Stimulated activated naive CD8-positive, alpha-beta T cell treated with anti-CD3 and anti-CD28 coated beads, Interleukin-15, Interleukin-2, amounts not matched to agents 100 ng/mL and 50 ng/mL, for 24 hours (primary cell): ENCODE results near the gene NTSR2.

Experiments used
- H3K27ac Mint-ChIP-seq: one replicate; pipeline ENCODE4 v1.8.0; 2021; ENCODE audit warnings: mild to moderate bottlenecking, mixed read lengths
- H3K27me3 Mint-ChIP-seq: one replicate; pipeline ENCODE4 v1.8.0; 2021; ENCODE audit warnings: mixed read lengths
- H3K36me3 Mint-ChIP-seq: one replicate; pipeline ENCODE4 v1.8.0; 2021; ENCODE audit warnings: low read depth, mixed read lengths
- H3K4me1 Mint-ChIP-seq: one replicate; pipeline ENCODE4 v1.8.0; 2021; ENCODE audit warnings: low read depth, mixed read lengths
- H3K4me3 Mint-ChIP-seq: one replicate; pipeline ENCODE4 v1.8.0; 2021; ENCODE audit warnings: mild to moderate bottlenecking, mixed read lengths
- H3K9me3 Mint-ChIP-seq: one replicate; pipeline ENCODE4 v1.8.0; 2021; ENCODE audit warnings: mixed read lengths

NTSR2 gene

GRCh38 chr2:11659115-11659475 lies 10.9 kb downstream of the NTSR2 start:
- Mint-ChIP-seq H3K27me3 (peaks cover 13% of the 10 kb centered on the region), H3K36me3 (peaks cover 4% of the 10 kb centered on the region), H3K4me3 (no peak overlapping the region), H3K9me3 (peaks cover 4% of the 10 kb centered on the region), H3K4me1 (no peaks in the 10 kb centered on the region), H3K27ac (no peak overlapping the region)

GRCh38 chr2:11658208-11659114 lies 11.5 kb downstream of the NTSR2 start:
- Mint-ChIP-seq H3K27ac (no peak overlapping the region), H3K27me3 (peaks cover 13% of the 10 kb centered on the region), H3K4me3 (no peak overlapping the region), H3K9me3 (peaks cover 4% of the 10 kb centered on the region), H3K36me3 (peaks cover 4% of the 10 kb centered on the region), H3K4me1 (no peaks in the 10 kb centered on the region)

- peaks cover 13% of the 10 kb centered on the region for H3K27me3 Mint-ChIP-seq
- H3K9me3 Mint-ChIP-seq, result peaks cover 4% of the 10 kb centered on the region
Measured at GRCh38 chr2:11657646-11658045, 12.3 kb downstream of the NTSR2 start.

DNA sequence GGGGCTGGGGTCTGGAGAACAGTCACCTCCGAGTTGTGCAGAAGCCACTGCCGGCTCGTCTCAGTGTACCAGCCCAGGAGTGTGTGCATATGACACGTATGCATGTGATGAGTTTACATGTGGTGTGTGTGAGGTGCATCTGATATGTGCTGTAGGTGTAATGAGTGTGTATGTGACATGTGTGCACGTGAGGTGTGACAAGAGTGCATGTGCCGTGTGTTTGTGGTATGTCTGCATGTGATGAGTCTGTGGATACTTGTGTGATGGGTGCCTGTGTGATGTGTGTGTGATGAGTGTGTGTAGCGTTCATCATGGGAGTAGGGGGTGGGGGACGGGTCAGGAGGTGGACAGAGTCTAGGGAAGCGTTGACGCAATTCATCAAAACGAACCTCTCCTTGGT lies 12.8 kb downstream of the NTSR2 start:
- Mint-ChIP-seq H3K36me3 (peaks cover 3% of the 10 kb centered on the region), H3K9me3 (peaks cover 3% of the 10 kb centered on the region), H3K4me3 (no peak overlapping the region), H3K4me1 (peaks cover 2% of the 10 kb centered on the region), H3K27me3 (peaks cover 12% of the 10 kb centered on the region), H3K27ac (no peak overlapping the region)

More at GRCh38 chr2:11657646-11658045, 12.3 kb downstream of the NTSR2 start:
- Mint-ChIP-seq H3K36me3 (peaks cover 4% of the 10 kb centered on the region), H3K27ac (no peak overlapping the region), H3K4me1 (no peaks in the 10 kb centered on the region), H3K4me3 (no peak overlapping the region)

GRCh38 chr2:11656671-11657101 lies 13.3 kb downstream of the NTSR2 start:
- Mint-ChIP-seq H3K9me3 (no peaks in the 10 kb centered on the region), H3K4me1 (peaks cover 5% of the 10 kb centered on the region), H3K27ac (no peak overlapping the region), H3K36me3 (no peaks in the 10 kb centered on the region), H3K27me3 (peaks cover 9% of the 10 kb centered on the region), H3K4me3 (no peak overlapping the region)

- H3K36me3 Mint-ChIP-seq, result no peaks in the 10 kb centered on the region
- peaks cover 5% of the 10 kb centered on the region for H3K4me1 Mint-ChIP-seq
- H3K4me3 Mint-ChIP-seq, result no peak overlapping the region
- H3K27ac Mint-ChIP-seq, result no peak overlapping the region
- no peaks in the 10 kb centered on the region for H3K9me3 Mint-ChIP-seq
- peaks cover 7% of the 10 kb centered on the region for H3K27me3 Mint-ChIP-seq
Measured at GRCh38 chr2:11656252-11656651, 13.7 kb downstream of the NTSR2 start.

- Mint-ChIP-seq H3K4me1 (peaks cover 5% of the 10 kb centered on the region), H3K9me3 (no peaks in the 10 kb centered on the region), H3K4me3 (no peak overlapping the region), H3K27me3 (no peaks in the 10 kb centered on the region), H3K27ac (no peak overlapping the region), H3K36me3 (no peaks in the 10 kb centered on the region)
Measured at GRCh38 chr2:11655495-11655894, 14.5 kb downstream of the NTSR2 start.

GRCh38 chr2:11652553-11652952 lies 17.4 kb downstream of the NTSR2 start:
- H3K36me3 Mint-ChIP-seq, result no peaks in the 10 kb centered on the region
- H3K27ac Mint-ChIP-seq, result no peak overlapping the region
- H3K27me3 Mint-ChIP-seq, result peaks cover 15% of the 10 kb centered on the region
- H3K9me3 Mint-ChIP-seq, result no peaks in the 10 kb centered on the region
- no peak overlapping the region for H3K4me3 Mint-ChIP-seq
- H3K4me1 Mint-ChIP-seq, result peaks cover 5% of the 10 kb centered on the region

GRCh38 chr2:11651856-11652548 lies 18.0 kb downstream of the NTSR2 start:
- H3K27me3 Mint-ChIP-seq, result peaks cover 15% of the 10 kb centered on the region
- no peak overlapping the region for H3K27ac Mint-ChIP-seq
- H3K4me1 Mint-ChIP-seq, result peaks cover 5% of the 10 kb centered on the region
- no peak overlapping the region for H3K4me3 Mint-ChIP-seq
- H3K9me3 Mint-ChIP-seq, result no peaks in the 10 kb centered on the region
- H3K36me3 Mint-ChIP-seq, result no peaks in the 10 kb centered on the region

DNA sequence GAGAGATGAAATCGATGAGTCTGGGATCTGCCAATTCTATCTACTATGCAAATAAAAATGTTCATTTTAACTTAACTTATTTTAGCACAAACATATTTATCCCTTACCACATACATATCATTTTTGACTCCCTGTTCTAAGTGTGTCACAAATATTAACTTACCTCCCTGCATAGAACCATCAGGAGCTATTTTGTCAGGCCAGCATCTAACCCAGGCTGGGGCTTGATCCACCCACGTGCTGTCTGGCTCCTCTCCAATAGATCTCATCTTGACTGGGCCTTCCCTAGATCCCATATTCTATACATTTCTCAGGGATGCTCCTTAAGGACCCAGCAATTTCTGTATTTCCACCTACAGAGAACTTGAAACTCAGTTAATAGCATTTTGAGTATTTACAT lies 20.9 kb downstream of the NTSR2 start:
- Mint-ChIP-seq H3K4me1 (peaks cover 5% of the 10 kb centered on the region), H3K9me3 (no peaks in the 10 kb centered on the region), H3K36me3 (no peaks in the 10 kb centered on the region), H3K27me3 (peaks cover 15% of the 10 kb centered on the region), H3K4me3 (no peak overlapping the region), H3K27ac (no peak overlapping the region)

GRCh38 chr2:11647834-11648600 lies 22.0 kb downstream of the NTSR2 start:
- Mint-ChIP-seq H3K4me1 (peaks cover 5% of the 10 kb centered on the region), H3K27me3 (peaks cover 15% of the 10 kb centered on the region), H3K9me3 (no peaks in the 10 kb centered on the region), H3K27ac (no peak overlapping the region), H3K4me3 (no peak overlapping the region), H3K36me3 (no peaks in the 10 kb centered on the region)

DNA sequence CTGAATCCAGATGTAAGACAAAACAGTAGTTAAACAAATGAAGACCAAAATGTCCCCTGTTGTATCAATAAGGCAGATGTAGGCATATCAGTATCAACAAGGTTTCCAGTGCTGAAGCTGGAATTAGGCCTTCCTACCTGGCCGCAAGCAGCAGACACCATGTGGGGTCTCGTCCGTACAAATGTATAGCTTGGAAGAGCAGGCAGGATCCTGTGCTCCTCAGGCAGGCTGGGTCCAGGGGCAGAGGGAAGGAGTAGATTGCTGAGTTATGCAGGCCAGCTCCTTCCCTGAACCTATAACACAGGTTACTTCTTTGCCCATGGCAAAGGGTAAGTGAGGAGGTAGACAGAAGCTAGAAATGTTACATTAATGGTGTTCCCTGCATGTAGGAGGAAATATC lies 23.5 kb downstream of the NTSR2 start:
- H3K36me3 Mint-ChIP-seq, result no peaks in the 10 kb centered on the region
- H3K4me1 Mint-ChIP-seq, result no peaks in the 10 kb centered on the region
- no peaks in the 10 kb centered on the region for H3K9me3 Mint-ChIP-seq
- H3K27me3 Mint-ChIP-seq, result peaks cover 15% of the 10 kb centered on the region
- no peak overlapping the region for H3K27ac Mint-ChIP-seq
- H3K4me3 Mint-ChIP-seq, result no peak overlapping the region

GRCh38 chr2:11644293-11644692 lies 25.7 kb downstream of the NTSR2 start:
- Mint-ChIP-seq H3K4me3 (no peak overlapping the region), H3K4me1 (no peaks in the 10 kb centered on the region), H3K27ac (no peak overlapping the region), H3K36me3 (no peaks in the 10 kb centered on the region), H3K9me3 (no peaks in the 10 kb centered on the region), H3K27me3 (peaks cover 10% of the 10 kb centered on the region)

DNA sequence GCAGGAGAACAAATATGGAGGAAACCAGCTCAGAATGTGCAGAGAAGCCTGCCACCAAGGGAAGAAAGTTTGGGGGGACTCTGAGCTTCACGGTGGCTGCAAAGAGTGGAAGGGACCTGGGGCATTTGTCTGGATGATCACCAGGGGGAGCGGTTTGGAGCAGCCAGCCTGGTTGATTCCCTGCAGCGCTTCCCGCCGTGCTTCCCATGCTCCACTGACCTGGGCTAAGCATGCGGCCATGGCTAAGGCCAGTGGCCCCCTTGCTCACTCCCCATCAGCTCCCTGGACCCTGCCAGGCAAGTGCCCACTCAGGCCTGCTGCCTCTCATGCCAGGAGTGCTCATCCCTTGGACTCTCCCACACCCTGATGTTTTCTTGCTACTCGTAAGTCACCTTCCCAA lies 27.0 kb downstream of the NTSR2 start:
- H3K36me3 Mint-ChIP-seq, result no peaks in the 10 kb centered on the region
- no peaks in the 10 kb centered on the region for H3K9me3 Mint-ChIP-seq
- H3K4me3 Mint-ChIP-seq, result no peak overlapping the region
- no peaks in the 10 kb centered on the region for H3K4me1 Mint-ChIP-seq
- H3K27ac Mint-ChIP-seq, result no peak overlapping the region
- H3K27me3 Mint-ChIP-seq, result no peaks in the 10 kb centered on the region

GRCh38 chr2:11640132-11640531 lies 29.9 kb downstream of the NTSR2 start:
- no peak overlapping the region for H3K27ac Mint-ChIP-seq
- no peaks in the 10 kb centered on the region for H3K9me3 Mint-ChIP-seq
- no peaks in the 10 kb centered on the region for H3K36me3 Mint-ChIP-seq
- H3K27me3 Mint-ChIP-seq, result no peaks in the 10 kb centered on the region
- no peak overlapping the region for H3K4me3 Mint-ChIP-seq
- H3K4me1 Mint-ChIP-seq, result no peaks in the 10 kb centered on the region
